Measurements from ENCODE around the gene CFAP58. TPM values are rescaled to one million over a fixed set of nuclear protein-coding genes. Genes with fewer than 3 reads are reported as not detected.

Gene CFAP58
- total RNA-seq, 2 donors from 2014 or later: 0.05 to 1.9 TPM

- Histone ChIP-seq H3K27ac (peak overlapping the region; percentile 22 to 96), H3K9me3 (no peaks in the 10 kb centered on the region), H3K36me3 (no peaks in the 10 kb centered on the region), H3K27me3 (replicated peaks; ENCODE audit: insufficient read depth) (no peaks in the 10 kb centered on the region), H3K4me1 (replicated peaks) (peaks cover 34% of the 10 kb centered on the region), H3K4me3 (no peak overlapping the region)
- TF ChIP-seq CTCF (IDR thresholded peaks at IDR 0.05) (no peak), POLR2AphosphoS5 (IDR thresholded peaks at IDR 0.05) (no peak), POLR2A (IDR thresholded peaks at IDR 0.05) (no peak)
- 93% methylated on average over 6 of the region's 6 CpGs for WGBS
- intact Hi-C loops (cut with DNase I): no loop called here
- no peak for DNase-seq (ENCODE audit: low spot score)
These were observed 19.1 kb upstream of the CFAP58 start for GRCh38 chr10:104334561-104334960.

- H3K27me3 ChIP-seq (replicated peaks; ENCODE audit: insufficient read depth): no peaks in the 10 kb centered on the region
- TF ChIP-seq POLR2A (IDR thresholded peaks at IDR 0.05) (no peak), POLR2AphosphoS5 (IDR thresholded peaks at IDR 0.05) (no peak), CTCF (IDR thresholded peaks at IDR 0.05) (no peak)
- no peak overlapping the region for H3K4me3 ChIP-seq
- 78% methylated on average over 13 of the region's 13 CpGs for WGBS
- H3K36me3 ChIP-seq: no peaks in the 10 kb centered on the region
- peaks cover 29% of the 10 kb centered on the region for H3K4me1 ChIP-seq (replicated peaks)
- peak overlapping the region in 1 of 2 donors; percentile 96 for H3K27ac ChIP-seq
- DNase-seq (ENCODE audit: low spot score): no peak
- intact Hi-C loops (cut with DNase I): no loop called here
- no peaks in the 10 kb centered on the region for H3K9me3 ChIP-seq
These were observed 18.5 kb upstream of the CFAP58 start for GRCh38 chr10:104334965-104335650.

GRCh38 chr10:104336821-104337467 is 16.7 kb upstream of the CFAP58 start:
- intact Hi-C loops (cut with DNase I): no loop called here
- WGBS: 7% methylated on average over 12 of the region's 12 CpGs
- Histone ChIP-seq H3K27ac (peak overlapping the region; percentile 96), H3K4me1 (replicated peaks) (peaks cover 16% of the 10 kb centered on the region), H3K4me3 (peak overlapping the region; percentile 70 to 94), H3K27me3 (replicated peaks; ENCODE audit: insufficient read depth) (no peaks in the 10 kb centered on the region), H3K36me3 (no peaks in the 10 kb centered on the region), H3K9me3 (no peaks in the 10 kb centered on the region)
- DNase-seq (ENCODE audit: low spot score): no peak
- TF ChIP-seq POLR2AphosphoS5 (IDR thresholded peaks at IDR 0.05): peak; percentile 28
- TF ChIP-seq CTCF (IDR thresholded peaks at IDR 0.05): no peak
- peak; percentile 33 for TF ChIP-seq POLR2A (IDR thresholded peaks at IDR 0.05)

- TF ChIP-seq POLR2AphosphoS5 (IDR thresholded peaks at IDR 0.05) (no peak), CTCF (IDR thresholded peaks at IDR 0.05) (no peak), POLR2A (IDR thresholded peaks at IDR 0.05) (peak; percentile 13)
- Histone ChIP-seq H3K9me3 (no peaks in the 10 kb centered on the region), H3K4me3 (peak overlapping the region; percentile 70 to 94), H3K27me3 (replicated peaks; ENCODE audit: insufficient read depth) (no peaks in the 10 kb centered on the region), H3K36me3 (no peaks in the 10 kb centered on the region), H3K27ac (peak overlapping the region; percentile 96), H3K4me1 (replicated peaks) (peaks cover 10% of the 10 kb centered on the region)
- intact Hi-C loops (cut with DNase I): no loop called here
- 2% methylated on average over 23 of the region's 23 CpGs for WGBS
- no peak for DNase-seq (ENCODE audit: low spot score)
These were observed 16.1 kb upstream of the CFAP58 start for GRCh38 chr10:104337521-104337984.

All from prostate gland (tissue), 2 donors.